Measurements from ENCODE around the gene CDKL5. TPM values are rescaled to one million over a fixed set of nuclear protein-coding genes. Genes with fewer than 3 reads are reported as not detected.
A peak's percentile ranks its signal among the peaks of the same experiment; 100 is the strongest.

Gene CDKL5
- polyA plus RNA-seq, 12 donors = 4.4 to 17.2 (median 6.5) TPM; not detected in 1

- DNase-seq = no peak
Observed at GRCh38 chrX:18455384-18455783, 30.0 kb downstream of the CDKL5 start.

DNA sequence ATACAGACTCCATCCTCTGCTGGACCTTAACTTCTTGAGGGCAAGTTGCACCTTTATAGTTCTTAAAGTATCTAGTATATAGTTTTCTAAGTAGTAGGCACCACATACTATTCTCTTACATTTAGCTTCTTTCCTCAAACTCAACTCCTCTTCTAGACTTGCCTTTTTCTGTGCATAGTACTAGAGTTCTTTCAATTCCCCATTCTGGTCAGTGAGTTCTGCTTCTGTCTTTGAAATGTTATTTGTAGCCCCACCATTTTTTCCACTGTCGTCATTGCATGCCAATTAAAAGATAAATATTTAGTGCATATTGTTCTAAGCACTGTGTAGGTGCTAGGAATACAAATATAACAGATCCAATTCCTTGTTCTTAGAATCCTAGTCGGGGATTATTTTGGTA, 31.6 kb downstream of the CDKL5 start:
- no peak for DNase-seq

DNA sequence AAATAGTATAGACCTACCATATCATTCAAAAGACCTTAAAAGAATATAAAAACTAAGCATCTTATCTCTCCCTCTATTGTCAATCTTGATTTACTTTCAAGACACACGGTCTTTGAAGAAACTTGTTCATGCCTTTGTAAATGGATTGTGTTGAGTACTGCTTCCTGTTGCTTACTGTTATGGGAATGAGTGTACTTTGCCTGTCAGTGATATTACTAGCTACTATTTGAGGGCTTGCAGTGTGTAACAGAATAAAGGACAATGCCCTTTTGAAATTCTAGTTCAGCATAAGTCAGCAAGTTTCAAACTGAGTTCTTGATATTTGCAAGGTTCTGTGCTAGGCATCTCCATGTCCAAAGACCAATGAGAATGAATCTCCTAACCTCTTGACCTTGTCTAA, 36.0 kb downstream of the CDKL5 start:
- no peak for DNase-seq

GRCh38 chrX:18464499-18464898, 39.1 kb downstream of the CDKL5 start:
- DNase-seq = no peak

GRCh38 chrX:18465051-18465450, 39.6 kb downstream of the CDKL5 start:
- DNase-seq = no peak

- DNase-seq = no peak
Observed at GRCh38 chrX:18468599-18468998, 43.2 kb downstream of the CDKL5 start.

DNA sequence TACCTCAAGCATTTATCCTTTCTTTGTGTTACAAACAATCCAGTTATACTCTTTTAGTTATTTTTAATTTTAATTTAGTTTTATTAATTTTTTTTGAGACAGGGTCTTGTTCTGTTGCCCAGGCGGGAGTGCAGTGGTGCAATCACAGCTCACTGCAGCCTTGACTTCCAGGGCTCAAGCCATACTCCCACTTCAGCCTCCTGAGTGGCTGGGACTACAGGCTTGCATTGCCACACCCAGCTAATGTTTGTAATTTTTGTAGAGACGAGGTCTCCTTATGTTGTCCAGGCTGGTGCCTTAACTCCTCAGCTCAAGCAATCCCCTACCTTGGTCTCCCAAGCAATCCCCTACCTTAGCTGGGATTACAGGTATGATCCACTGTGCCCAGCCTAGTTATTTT, 45.9 kb downstream of the CDKL5 start:
- no peak for DNase-seq

GRCh38 chrX:18490806-18491555, 65.6 kb downstream of the CDKL5 start:
- DNase-seq = peak; percentile 27

DNA sequence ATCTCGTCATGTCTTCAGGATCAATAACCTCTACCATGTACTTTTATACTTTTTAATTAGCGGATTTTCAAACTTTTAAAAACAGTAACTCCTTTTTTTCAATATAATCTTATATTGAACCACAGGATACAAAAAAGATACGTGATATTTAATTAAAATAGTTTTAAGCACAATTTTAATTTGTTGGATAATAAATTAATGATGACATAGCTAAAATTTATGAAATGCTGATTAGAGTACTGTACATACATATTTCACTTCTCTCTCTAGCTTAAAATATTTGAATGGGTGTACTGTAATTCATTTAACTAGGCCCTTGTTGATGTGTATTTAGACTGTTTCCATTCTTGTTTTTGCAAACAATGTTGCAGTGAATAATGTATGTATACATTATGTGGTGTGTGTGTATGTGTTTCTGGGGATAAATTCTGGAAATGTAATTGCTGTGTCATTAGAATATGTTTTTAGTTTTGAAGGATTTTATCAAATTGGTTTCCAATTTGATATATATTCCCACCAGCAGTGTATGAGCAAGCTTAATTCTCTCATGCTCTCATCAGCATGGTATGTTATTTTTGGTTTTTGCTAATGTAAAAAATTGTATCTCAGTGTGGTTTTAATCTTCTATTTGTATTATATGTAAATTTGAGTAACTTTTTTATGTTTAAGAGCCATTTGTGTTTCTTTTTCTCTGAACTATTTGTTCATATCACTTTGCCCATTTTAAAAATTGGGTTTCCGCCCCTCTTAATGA, 66.4 kb downstream of the CDKL5 start:
- DNase-seq = no peak

- DNase-seq = no peak
Observed at GRCh38 chrX:18534949-18535348, 109.5 kb downstream of the CDKL5 start.

DNA sequence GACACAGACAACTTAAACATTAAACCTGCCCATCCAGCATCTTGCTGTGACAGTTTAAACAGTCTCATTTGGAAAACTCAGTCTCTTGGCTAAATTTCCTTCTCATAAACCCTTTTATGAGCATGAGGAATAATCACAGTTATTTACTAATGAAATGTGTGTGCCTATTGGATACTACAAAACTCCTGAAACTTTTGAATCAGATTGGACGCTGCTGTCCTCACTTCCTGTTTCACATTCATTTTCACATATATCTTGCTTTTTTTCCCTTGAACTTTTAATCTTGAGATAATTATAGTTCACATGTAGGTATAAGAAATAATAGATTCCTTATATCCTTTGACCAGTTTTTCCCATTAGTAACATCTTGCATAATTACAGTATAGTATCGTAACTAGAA, 111.7 kb downstream of the CDKL5 start:
- no peak for DNase-seq

- no peak for DNase-seq
Observed at GRCh38 chrX:18537524-18537923, 112.1 kb downstream of the CDKL5 start.

DNA sequence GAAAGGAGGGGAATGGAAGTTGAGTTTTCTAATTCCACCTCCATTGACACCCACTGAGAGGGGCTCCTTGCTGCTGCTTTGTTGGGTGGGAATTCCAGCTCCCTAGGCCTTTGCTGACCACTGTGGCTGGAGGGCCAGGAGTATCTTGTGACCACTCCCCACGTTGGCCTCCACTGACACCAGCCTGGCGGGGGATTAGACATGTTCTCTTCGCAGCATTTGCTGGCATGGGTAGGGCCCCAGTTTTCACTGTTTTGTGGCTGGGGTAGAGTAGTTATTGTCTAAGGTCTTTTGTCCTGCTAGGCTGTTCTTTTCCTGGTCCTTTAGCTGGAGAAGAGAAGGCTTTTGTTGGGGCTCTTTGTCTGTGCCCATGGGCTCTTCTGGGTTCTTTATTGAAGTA, 116.7 kb downstream of the CDKL5 start:
- DNase-seq = no peak

- peak; percentile 28 for DNase-seq
Observed at GRCh38 chrX:18542905-18543304, 117.5 kb downstream of the CDKL5 start.

GRCh38 chrX:18543738-18544137, 118.3 kb downstream of the CDKL5 start:
- no peak for DNase-seq

- no peak for DNase-seq
Observed at GRCh38 chrX:18545771-18546170, 120.4 kb downstream of the CDKL5 start.

GRCh38 chrX:18548996-18549395, 123.6 kb downstream of the CDKL5 start:
- no peak for DNase-seq

- no peak for DNase-seq
Observed at GRCh38 chrX:18549643-18550042, 124.2 kb downstream of the CDKL5 start.

DNA sequence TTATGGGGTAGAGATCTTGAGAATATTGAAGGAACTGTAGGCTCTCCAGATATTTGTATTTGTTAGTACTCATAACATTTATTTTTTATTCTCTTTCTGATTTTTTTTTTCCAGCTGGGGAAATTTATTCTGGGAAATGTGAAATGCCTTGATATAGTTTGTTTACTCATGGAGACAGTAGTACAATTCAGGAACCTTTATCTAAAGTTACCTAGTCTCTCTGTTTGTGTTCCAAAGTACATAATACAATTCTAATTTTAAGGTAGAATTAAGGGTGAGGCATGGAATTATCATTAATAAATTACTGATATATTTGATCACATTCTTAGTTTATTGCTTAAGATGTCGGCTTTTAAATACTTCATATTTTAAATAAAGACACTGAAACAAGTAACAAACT, 132.5 kb downstream of the CDKL5 start:
- no peak for DNase-seq

- no peak for DNase-seq
Observed at GRCh38 chrX:18558799-18559198, 133.4 kb downstream of the CDKL5 start.

GRCh38 chrX:18561020-18561419, 135.6 kb downstream of the CDKL5 start:
- no peak for DNase-seq

DNA sequence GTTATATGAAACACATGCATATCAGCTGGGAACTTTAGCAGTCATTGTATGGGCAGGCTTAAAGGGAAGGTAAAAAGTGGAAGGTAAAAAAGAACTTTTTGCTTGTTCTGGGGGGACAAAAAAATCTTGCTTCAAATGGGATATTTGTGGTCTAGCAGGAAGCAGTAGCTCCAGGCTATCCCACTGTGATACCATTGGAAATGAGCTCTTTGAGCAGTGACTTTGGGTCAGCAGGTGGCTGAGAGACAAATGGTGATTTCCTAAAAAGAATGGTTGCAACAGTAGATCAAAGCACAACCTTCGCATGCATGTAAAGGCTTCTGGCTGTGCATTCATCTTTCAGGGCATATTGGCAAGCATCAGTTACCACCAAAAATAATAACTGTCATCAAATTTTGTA, 140.3 kb downstream of the CDKL5 start:
- DNase-seq = no peak

DNA sequence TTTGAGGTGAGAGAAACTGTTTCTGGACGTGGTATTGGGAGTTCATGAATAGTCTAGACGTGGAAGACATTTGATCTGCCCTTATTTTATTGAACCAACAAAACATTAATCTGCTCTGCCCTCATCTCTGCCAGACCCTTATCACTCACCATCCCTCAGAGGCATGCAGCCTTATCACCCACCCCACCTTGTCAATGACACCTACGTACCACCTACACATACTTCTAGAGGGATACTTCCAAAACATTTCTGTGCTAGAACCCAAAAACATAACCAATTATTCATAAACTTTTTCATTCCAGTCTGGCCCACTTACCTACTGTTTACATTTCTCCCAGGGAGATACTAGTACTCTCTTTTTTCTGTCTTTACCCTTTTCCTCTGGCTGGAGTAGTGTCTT, 141.3 kb downstream of the CDKL5 start:
- no peak for DNase-seq

DNA sequence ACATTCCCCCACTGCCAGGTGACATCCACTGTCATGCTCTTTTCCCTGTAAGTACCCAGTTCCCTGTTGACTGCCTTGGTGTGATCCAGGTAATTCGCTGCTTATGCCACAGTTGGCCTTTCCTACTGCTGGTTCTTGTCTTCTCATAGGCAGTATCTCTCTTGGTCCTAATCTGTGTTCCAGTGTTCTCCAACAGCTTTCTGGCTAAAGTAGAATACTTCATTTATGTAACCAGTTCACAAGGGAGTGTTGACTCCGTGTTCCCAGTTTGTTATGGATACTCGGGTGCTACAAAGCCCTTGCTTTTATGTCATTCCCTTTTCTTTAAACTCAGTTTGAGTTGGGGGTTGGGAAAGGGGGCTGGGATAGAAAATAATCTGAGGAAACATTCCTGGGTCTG, 148.1 kb downstream of the CDKL5 start:
- DNase-seq = no peak
